IPS-18a (cell line): Measurements from ENCODE around the gene ADGRG1.

Experiments
- H3K27ac ChIP-seq: one replicate; pipeline ENCODE4 v1.5.1; 2013; ENCODE audit warnings: low read length
- H3K27me3 ChIP-seq: one replicate; pipeline ENCODE4 v1.6.1; 2013; ENCODE audit warnings: mild to moderate bottlenecking, low read length; ENCODE audit not compliant: control insufficient read depth, insufficient read depth
- H3K36me3 ChIP-seq: one replicate; pipeline ENCODE4 v1.6.1; 2013; ENCODE audit warnings: low read depth, low read length; ENCODE audit not compliant: control insufficient read depth
- H3K4me1 ChIP-seq: one replicate; pipeline ENCODE4 v1.6.1; 2013; ENCODE audit warnings: low read depth, low read length; ENCODE audit not compliant: control insufficient read depth
- H3K4me3 ChIP-seq: one replicate; pipeline ENCODE4 v1.5.1; 2013; ENCODE audit warnings: low read length
- H3K9ac ChIP-seq: one replicate; pipeline ENCODE4 v1.6.1; 2013; ENCODE audit warnings: mild to moderate bottlenecking, low read length, moderate library complexity
- H3K9me3 ChIP-seq: one replicate; pipeline ENCODE4 v1.6.1; 2013; ENCODE audit warnings: low read depth, low read length; ENCODE audit not compliant: control insufficient read depth

ADGRG1 gene

GRCh38 chr16:57679767-57680482 is 51.5 kb downstream of the ADGRG1 start:
- Histone ChIP-seq H3K9ac (no peak overlapping the region), H3K4me3 (no peak overlapping the region), H3K9me3 (no peaks in the 10 kb centered on the region), H3K4me1 (peaks cover 12% of the 10 kb centered on the region), H3K27ac (no peak overlapping the region), H3K36me3 (no peaks in the 10 kb centered on the region), H3K27me3 (no peaks in the 10 kb centered on the region)

- Histone ChIP-seq H3K9ac (no peak overlapping the region), H3K27ac (no peak overlapping the region), H3K4me1 (peaks cover 6% of the 10 kb centered on the region), H3K27me3 (no peaks in the 10 kb centered on the region), H3K9me3 (no peaks in the 10 kb centered on the region), H3K36me3 (no peaks in the 10 kb centered on the region), H3K4me3 (no peak overlapping the region)
These were observed 52.5 kb downstream of the ADGRG1 start for GRCh38 chr16:57680842-57681375.

- no peaks in the 10 kb centered on the region for H3K27me3 ChIP-seq
- no peak overlapping the region for H3K27ac ChIP-seq
These were observed 53.7 kb downstream of the ADGRG1 start for GRCh38 chr16:57681950-57682728.

GRCh38 chr16:57682809-57683635 is 54.6 kb downstream of the ADGRG1 start:
- no peak overlapping the region for H3K27ac ChIP-seq
- H3K36me3 ChIP-seq: no peaks in the 10 kb centered on the region
- H3K4me3 ChIP-seq: no peak overlapping the region
- no peaks in the 10 kb centered on the region for H3K27me3 ChIP-seq
- H3K4me1 ChIP-seq: no peaks in the 10 kb centered on the region
- no peaks in the 10 kb centered on the region for H3K9me3 ChIP-seq
- no peak overlapping the region for H3K9ac ChIP-seq

More at GRCh38 chr16:57681950-57682728, 53.7 kb downstream of the ADGRG1 start:
- no peaks in the 10 kb centered on the region for H3K4me1 ChIP-seq
- H3K9me3 ChIP-seq: no peaks in the 10 kb centered on the region
- no peak overlapping the region for H3K9ac ChIP-seq
- H3K36me3 ChIP-seq: no peaks in the 10 kb centered on the region
- no peak overlapping the region for H3K4me3 ChIP-seq

- Histone ChIP-seq H3K27ac (no peak overlapping the region), H3K27me3 (no peaks in the 10 kb centered on the region), H3K4me3 (no peak overlapping the region), H3K36me3 (no peaks in the 10 kb centered on the region), H3K9ac (no peak overlapping the region), H3K9me3 (no peaks in the 10 kb centered on the region), H3K4me1 (no peaks in the 10 kb centered on the region)
These were observed 55.5 kb downstream of the ADGRG1 start for GRCh38 chr16:57683636-57684545.

- no peak overlapping the region for H3K27ac ChIP-seq
- no peak overlapping the region for H3K9ac ChIP-seq
- no peaks in the 10 kb centered on the region for H3K4me1 ChIP-seq
- no peaks in the 10 kb centered on the region for H3K27me3 ChIP-seq
- H3K9me3 ChIP-seq: no peaks in the 10 kb centered on the region
- H3K4me3 ChIP-seq: no peak overlapping the region
- H3K36me3 ChIP-seq: no peaks in the 10 kb centered on the region
These were observed 56.4 kb downstream of the ADGRG1 start for GRCh38 chr16:57684626-57685358.

GRCh38 chr16:57685633-57686032 is 57.2 kb downstream of the ADGRG1 start:
- no peaks in the 10 kb centered on the region for H3K27me3 ChIP-seq
- H3K9me3 ChIP-seq: no peaks in the 10 kb centered on the region
- no peak overlapping the region for H3K4me3 ChIP-seq
- H3K27ac ChIP-seq: no peak overlapping the region
- H3K9ac ChIP-seq: no peak overlapping the region
- H3K4me1 ChIP-seq: no peaks in the 10 kb centered on the region
- no peaks in the 10 kb centered on the region for H3K36me3 ChIP-seq

GRCh38 chr16:57686577-57686976 is 58.1 kb downstream of the ADGRG1 start:
- no peaks in the 10 kb centered on the region for H3K4me1 ChIP-seq
- H3K9ac ChIP-seq: no peak overlapping the region
- no peak overlapping the region for H3K27ac ChIP-seq
- no peaks in the 10 kb centered on the region for H3K27me3 ChIP-seq
- no peak overlapping the region for H3K4me3 ChIP-seq
- H3K36me3 ChIP-seq: no peaks in the 10 kb centered on the region
- H3K9me3 ChIP-seq: no peaks in the 10 kb centered on the region

GRCh38 chr16:57687363-57687929 is 59.0 kb downstream of the ADGRG1 start:
- H3K27me3 ChIP-seq: no peaks in the 10 kb centered on the region
- no peaks in the 10 kb centered on the region for H3K4me1 ChIP-seq
- no peaks in the 10 kb centered on the region for H3K9me3 ChIP-seq
- no peak overlapping the region for H3K9ac ChIP-seq
- no peak overlapping the region for H3K4me3 ChIP-seq
- no peaks in the 10 kb centered on the region for H3K36me3 ChIP-seq
- H3K27ac ChIP-seq: no peak overlapping the region

- Histone ChIP-seq H3K9ac (no peak overlapping the region), H3K36me3 (no peaks in the 10 kb centered on the region), H3K27me3 (no peaks in the 10 kb centered on the region), H3K4me1 (no peaks in the 10 kb centered on the region), H3K9me3 (no peaks in the 10 kb centered on the region), H3K4me3 (no peak overlapping the region), H3K27ac (no peak overlapping the region)
These were observed 60.1 kb downstream of the ADGRG1 start for GRCh38 chr16:57688487-57688986.
